Neuron (in vitro differentiated cells): ENCODE results near the gene CNOT4.
"Not testable (repeated sequence)": the region's sequence is repeated elsewhere in the genome, so short reads cannot be mapped to it uniquely, and the experiment has no call there.

Experiments
- H2AFZ ChIP-seq: one replicate; pipeline ENCODE4 v1.6.1; 2013; ENCODE audit warnings: low read depth, mild to moderate bottlenecking, inconsistent platforms, low read length, moderate library complexity
- H3K27me3 ChIP-seq: one replicate; pipeline ENCODE4 v1.6.1; 2013; ENCODE audit warnings: low read length; ENCODE audit not compliant: insufficient read depth
- H3K36me3 ChIP-seq: one replicate; pipeline ENCODE4 v1.6.1; 2013; ENCODE audit warnings: low read length; ENCODE audit not compliant: insufficient read depth
- H3K4me1 ChIP-seq: one replicate; pipeline ENCODE4 v1.6.1; 2013; ENCODE audit warnings: low read length; ENCODE audit not compliant: insufficient read depth
- H3K4me3 ChIP-seq: 2 replicates; pipeline ENCODE4 v1.5.1; 2013; ENCODE audit warnings: mild to moderate bottlenecking, low read length, moderate library complexity
- H3K9me3 ChIP-seq: one replicate; pipeline ENCODE4 v1.6.1; 2013; ENCODE audit warnings: low read length

CNOT4 gene

DNA sequence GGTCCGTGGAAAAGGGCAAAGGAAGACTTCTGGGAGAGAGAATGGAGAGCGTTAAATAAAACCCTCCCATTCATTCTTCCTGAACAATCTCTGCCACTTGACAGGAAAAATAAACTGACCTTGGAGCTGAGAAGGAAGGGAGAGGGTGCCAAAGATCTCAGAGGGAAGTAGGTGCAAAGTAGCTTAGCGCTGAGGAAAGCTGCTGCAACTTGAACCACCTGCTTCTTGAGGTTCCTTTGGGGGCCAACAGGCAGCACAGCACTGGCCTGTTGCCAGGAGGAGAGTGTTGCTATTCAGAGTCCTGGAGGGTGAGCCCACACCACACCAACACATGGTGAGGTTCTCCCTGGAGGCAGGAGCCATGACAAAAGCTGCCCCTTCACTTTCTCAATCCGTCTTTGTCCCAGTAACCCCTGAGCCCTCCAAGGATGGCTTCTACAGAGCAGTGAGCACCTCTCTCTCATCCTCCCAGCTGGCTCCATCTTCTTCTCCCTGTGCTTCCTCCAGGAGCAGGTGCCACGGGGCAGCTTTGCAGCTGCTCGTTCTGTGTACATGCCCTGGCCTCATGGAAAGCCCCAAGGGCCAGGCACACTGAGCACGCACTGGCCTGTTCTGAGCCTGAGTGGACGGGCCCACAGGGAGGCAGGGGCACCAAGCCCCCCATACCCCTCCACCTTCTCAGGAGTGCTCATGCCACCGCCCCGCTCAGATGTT is 174.9 kb downstream of the CNOT4 start:
- no peak overlapping the region for H3K4me3 ChIP-seq
- H3K4me1 ChIP-seq = no peaks in the 10 kb centered on the region
- no peak overlapping the region for H2AFZ ChIP-seq
- no peaks in the 10 kb centered on the region for H3K9me3 ChIP-seq
- H3K27me3 ChIP-seq = no peaks in the 10 kb centered on the region
- no peaks in the 10 kb centered on the region for H3K36me3 ChIP-seq

DNA sequence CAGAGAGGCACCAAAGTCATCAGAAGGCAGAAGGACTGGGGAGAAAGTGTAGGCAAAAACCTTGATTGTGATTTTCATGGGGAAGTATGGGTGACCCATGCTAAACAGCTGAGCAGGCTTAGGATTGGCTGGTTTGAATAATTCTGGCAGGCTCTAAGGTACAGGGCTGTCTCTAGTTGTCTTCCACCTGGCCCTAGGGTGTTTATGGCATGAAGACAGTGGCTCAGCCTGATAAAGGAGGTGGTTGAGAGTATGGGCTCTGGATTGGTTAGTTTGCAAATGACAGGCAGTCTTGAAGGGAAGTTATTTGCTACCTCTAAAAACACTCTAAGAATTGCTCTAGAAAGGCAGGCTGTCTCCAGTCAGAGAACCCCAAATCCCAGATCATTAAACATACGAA is 176.0 kb downstream of the CNOT4 start:
- Histone ChIP-seq H3K9me3 (no peaks in the 10 kb centered on the region), H3K4me1 (no peaks in the 10 kb centered on the region), H2AFZ (no peak overlapping the region), H3K27me3 (no peaks in the 10 kb centered on the region), H3K36me3 (no peaks in the 10 kb centered on the region), H3K4me3 (no peak overlapping the region)

DNA sequence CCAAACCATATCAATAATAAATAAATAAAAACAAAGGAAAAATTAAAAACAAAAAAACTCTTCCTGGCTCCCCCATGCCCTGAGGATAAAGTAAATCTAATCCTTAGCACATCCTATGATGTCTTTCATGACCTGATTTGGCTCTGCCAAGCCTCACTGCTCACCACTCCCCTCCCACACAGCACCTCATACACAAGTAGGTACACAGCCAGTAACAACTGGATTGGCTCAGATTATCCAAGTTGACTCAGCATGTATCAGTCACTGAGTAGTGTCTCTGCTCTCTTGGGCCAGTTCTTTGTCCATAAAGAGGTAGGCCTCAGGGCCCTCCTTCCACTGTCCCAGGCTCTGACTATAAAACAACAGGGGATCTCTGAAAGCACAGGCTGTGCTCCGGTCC is 176.7 kb downstream of the CNOT4 start:
- no peaks in the 10 kb centered on the region for H3K27me3 ChIP-seq
- H3K4me3 ChIP-seq = no peak overlapping the region
- H3K36me3 ChIP-seq = no peaks in the 10 kb centered on the region
- no peaks in the 10 kb centered on the region for H3K4me1 ChIP-seq
- no peak overlapping the region for H2AFZ ChIP-seq
- H3K9me3 ChIP-seq = no peaks in the 10 kb centered on the region

DNA sequence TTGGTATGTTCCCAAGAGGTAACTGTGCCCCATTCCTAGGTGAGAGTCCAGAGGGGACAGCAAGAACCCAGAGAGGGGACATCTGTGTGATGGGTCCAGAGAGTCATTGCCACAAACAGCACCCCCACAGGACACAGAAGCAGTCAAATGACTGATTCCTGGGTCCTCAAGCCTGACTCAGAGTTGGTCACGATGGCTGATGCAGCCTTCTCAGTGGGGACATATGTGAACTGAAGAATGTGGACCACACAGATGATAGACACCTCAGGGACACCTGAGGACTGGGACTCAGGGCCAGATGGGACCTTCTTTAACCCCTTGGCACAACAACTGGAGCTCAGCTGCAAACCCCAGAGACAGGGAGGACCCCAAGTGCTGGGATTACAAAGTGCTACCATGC is 179.8 kb downstream of the CNOT4 start:
- Histone ChIP-seq H2AFZ (no peak overlapping the region), H3K36me3 (no peaks in the 10 kb centered on the region), H3K27me3 (no peaks in the 10 kb centered on the region), H3K4me1 (no peaks in the 10 kb centered on the region), H3K9me3 (no peaks in the 10 kb centered on the region), H3K4me3 (no peak overlapping the region)

DNA sequence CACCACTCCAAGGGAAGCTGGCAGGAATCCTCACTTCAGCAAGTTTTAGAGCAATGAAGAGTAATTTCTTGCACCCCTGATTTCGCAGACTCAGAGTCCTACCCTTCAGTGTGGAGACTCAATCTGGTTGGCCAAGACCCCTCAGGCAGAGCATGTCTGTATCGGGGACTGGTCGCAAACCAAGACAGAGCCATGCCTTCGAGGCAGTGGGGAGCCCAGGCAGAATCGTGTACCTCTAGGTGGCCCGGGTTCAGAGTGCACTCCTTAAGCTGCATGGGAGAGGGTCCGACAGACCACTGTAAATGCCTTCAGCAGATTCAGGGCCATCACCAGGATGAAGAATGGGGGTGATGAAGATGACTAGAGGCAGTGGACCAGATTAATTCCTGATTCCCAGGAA is 181.4 kb downstream of the CNOT4 start:
- no peaks in the 10 kb centered on the region for H3K27me3 ChIP-seq

DNA sequence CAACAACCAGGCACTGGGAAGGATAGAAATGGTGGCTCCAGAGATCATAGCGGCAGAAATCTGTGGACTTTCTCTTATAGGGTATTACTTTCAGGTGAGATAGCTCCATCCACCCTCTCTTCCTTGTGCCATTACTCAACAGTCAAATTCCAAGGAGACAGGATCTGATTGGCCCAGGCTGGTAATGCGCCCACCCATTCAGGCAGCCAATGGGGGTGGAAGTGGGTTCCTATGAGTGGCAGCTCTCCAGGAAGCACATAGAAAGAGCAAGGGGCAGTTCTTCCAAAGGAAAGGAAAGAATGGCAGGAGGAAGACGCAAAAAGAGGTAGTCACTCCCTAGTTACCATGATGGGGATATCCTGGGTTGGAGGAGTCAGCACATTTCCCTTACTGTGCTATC is 181.8 kb downstream of the CNOT4 start:
- Histone ChIP-seq H3K4me3 (no peak overlapping the region), H3K36me3 (no peaks in the 10 kb centered on the region), H3K4me1 (no peaks in the 10 kb centered on the region), H3K27me3 (no peaks in the 10 kb centered on the region), H3K9me3 (no peaks in the 10 kb centered on the region), H2AFZ (no peak overlapping the region)

More for the DNA sequence above, 181.4 kb downstream of the CNOT4 start:
- Histone ChIP-seq H2AFZ (no peak overlapping the region), H3K36me3 (no peaks in the 10 kb centered on the region), H3K4me3 (no peak overlapping the region), H3K9me3 (no peaks in the 10 kb centered on the region), H3K4me1 (no peaks in the 10 kb centered on the region)

DNA sequence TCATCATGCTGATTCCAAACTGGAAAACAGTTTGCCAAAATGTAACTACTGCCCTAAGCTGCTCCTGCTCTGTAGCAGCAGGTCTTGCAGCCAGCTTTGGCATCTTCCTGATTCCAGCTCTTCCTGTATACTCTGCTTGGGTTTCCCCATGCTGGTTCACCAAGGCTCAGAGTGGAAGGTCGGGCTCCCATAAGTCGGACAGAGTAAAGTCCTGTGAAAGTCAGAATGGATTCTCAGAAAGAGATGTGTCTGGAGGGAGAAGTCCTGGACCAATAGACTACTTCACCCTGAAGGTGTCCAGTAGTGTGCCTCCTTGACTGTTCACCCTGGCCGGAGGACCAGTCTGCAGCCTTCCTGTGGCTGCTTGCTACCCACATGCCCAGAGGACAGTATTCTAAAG is 182.4 kb downstream of the CNOT4 start:
- Histone ChIP-seq H2AFZ (no peak overlapping the region), H3K27me3 (no peaks in the 10 kb centered on the region), H3K4me3 (no peak overlapping the region), H3K36me3 (no peaks in the 10 kb centered on the region), H3K9me3 (no peaks in the 10 kb centered on the region), H3K4me1 (no peaks in the 10 kb centered on the region)

DNA sequence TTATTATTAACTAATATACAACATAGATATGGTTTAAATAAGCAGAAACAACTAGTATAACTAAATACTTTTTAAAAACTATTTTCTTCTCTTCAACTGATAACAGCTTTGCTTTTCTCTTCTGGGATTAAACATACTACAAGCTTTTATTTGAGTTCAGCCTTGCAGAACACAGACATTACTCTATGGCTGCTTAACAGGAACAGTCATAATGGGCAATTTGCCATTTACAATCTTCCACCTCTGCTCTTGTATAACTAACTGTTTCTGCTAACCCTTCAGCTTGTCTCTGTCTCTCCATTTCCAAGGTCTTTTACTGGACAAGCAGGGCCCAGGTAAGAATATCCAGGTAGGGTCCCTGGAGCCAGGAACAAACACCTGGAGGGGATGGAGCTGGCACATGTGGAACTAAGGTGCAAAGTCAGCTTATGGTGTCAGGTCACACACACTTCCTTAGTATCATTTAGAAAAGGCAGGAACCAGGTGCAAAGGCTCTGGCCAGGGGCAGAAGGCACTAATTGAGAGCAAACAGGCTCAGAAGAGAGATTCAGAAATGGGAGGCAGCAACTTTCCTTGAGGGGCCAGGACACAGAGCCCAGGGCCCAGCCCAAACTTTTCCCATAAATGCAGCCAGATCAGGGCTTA is 183.1 kb downstream of the CNOT4 start:
- H3K4me3 ChIP-seq = no peak overlapping the region
- H3K27me3 ChIP-seq = no peaks in the 10 kb centered on the region
- H2AFZ ChIP-seq = no peak overlapping the region
- no peaks in the 10 kb centered on the region for H3K4me1 ChIP-seq
- no peaks in the 10 kb centered on the region for H3K36me3 ChIP-seq
- no peaks in the 10 kb centered on the region for H3K9me3 ChIP-seq

DNA sequence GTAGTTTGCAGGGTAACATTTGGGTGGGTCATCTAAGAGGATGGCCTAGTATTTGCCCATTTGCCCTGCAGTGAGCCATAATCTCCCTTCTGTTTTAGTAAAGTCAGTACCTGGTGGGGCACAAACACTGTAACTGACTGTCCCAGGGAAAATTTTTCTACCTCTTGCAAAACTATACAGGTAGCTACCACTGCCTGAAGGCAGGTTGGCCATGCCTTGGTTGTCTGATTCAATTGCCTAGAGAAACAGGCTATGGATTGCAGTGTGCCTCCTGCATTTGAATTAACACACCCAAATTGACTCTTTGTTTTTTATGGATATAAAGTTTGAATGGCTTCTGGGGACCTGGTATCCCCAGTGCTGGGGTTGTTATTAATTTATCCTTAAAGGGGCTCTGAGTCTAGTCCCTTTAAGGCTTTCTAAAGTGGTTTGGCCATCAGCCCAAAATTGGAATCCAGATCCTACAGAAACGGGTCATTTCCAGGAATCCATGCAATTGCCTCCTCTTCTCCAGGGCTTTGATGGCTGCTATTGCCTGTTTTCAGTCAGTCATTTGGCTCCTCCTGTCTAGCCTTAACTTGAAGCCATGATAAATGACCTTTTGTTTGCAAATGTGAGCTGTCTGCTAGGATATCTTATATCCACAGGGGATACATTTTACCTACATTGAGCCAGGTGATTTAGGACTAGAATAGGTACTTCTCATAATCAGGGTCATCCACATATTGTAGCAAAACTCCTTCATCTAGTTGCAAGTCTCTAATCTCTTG is 187.1 kb downstream of the CNOT4 start:
- Histone ChIP-seq H2AFZ (no peak overlapping the region), H3K36me3 (no peaks in the 10 kb centered on the region), H3K4me1 (peaks cover 2% of the 10 kb centered on the region), H3K4me3 (no peak overlapping the region), H3K27me3 (no peaks in the 10 kb centered on the region), H3K9me3 (no peaks in the 10 kb centered on the region)

DNA sequence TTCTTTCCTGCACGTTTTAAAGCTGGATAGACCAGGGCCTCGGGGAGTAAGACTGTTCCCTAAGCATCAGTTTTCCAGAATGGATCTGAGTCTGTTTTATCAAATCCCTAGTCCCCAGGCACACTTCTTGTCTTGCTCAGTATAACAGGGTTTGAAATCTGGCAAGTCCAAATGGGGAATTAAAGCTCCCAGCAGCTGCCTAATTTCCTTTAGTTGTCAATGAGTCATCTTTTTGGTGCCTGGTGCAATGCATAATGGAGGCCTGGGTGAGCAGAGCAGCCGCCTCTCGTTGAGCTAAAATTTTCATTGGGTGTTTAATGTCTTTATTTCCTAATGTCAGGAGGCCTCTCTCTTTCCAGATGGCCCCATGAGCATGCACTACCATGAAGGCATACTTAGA is 188.3 kb downstream of the CNOT4 start:
- H2AFZ ChIP-seq = no peak overlapping the region
- H3K9me3 ChIP-seq = no peaks in the 10 kb centered on the region
- H3K36me3 ChIP-seq = no peaks in the 10 kb centered on the region
- peaks cover 2% of the 10 kb centered on the region for H3K4me1 ChIP-seq
- H3K27me3 ChIP-seq = no peaks in the 10 kb centered on the region
- no peak overlapping the region for H3K4me3 ChIP-seq

DNA sequence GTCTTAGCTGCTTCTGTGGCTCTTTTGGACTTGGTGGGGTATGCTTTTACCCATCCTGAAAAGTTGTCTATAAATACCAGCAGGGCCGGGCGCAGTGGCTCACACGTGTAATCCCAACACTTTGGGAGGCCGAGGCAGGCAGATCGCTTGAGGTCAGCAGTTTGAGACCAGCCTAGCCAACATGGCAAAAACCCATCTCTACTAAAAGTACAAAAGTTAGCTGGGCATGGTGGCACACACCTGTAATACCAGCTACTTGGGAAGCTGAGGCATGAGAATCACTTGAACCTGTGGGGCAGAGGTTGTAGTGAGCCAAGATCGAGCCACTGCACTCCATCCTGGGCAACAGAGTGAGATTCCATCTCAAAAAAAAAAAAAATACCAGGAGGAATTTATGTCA is 188.9 kb downstream of the CNOT4 start:
- H3K27me3 ChIP-seq, H2AFZ ChIP-seq, H3K9me3 ChIP-seq, H3K4me1 ChIP-seq, H3K4me3 ChIP-seq, H3K36me3 ChIP-seq: not testable (repeated sequence)

DNA sequence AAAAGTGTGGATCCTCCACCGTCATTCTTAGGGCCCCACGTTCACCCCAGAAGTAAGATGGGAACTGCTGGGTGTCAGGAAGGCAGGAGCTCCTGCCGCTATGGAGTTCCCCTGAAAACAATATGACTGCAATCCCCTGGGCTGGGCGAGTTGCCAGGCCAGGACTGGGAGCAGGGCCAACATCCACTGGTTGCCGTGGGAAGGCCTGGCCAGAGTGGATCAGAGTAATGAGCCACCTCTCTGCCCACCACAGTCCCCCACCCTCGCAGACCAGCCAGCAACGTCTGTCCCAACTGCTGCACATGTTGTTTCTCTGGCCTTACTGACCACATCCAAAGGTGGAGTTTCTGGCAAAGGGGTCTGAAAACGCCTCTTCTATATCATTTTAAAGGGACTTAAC is 189.6 kb downstream of the CNOT4 start:
- H3K4me3 ChIP-seq = no peak overlapping the region
- H3K36me3 ChIP-seq = no peaks in the 10 kb centered on the region
- H3K9me3 ChIP-seq = no peaks in the 10 kb centered on the region
- H3K4me1 ChIP-seq = peaks cover 2% of the 10 kb centered on the region
- H3K27me3 ChIP-seq = no peaks in the 10 kb centered on the region
- no peak overlapping the region for H2AFZ ChIP-seq

DNA sequence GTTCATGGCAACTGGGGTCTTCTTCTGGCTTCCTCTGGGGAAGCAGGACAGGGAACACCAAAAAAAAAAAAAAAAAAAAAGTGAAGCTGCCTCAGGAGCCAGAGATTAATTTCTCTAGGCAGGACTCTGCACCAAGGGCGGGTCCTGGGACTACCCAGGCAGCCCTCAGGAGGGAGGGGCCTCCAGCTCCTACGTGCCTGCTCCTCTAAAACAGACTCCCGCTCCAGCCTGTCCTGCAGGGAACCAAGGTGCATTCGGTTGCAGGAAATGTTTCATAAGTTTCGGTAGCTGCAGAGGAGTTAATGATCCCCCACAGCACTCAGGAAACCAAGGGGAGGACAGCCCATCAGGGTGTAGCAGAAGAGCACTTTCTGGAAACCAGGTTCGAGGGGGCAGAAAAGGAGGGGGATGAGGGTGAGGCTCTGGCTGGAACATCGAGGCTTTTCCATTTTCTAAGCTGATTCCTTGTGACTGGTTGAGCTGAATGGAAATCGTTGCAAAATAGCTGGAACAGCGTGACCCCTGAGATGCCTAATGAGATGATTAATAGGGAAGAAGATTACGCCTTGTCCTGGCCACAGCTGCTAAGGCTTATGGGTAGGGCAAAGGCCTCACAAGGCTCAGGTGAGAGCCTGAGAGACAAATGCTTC is 192.1 kb downstream of the CNOT4 start:
- Histone ChIP-seq H3K9me3 (no peaks in the 10 kb centered on the region), H3K4me3 (no peak overlapping the region), H2AFZ (no peak overlapping the region), H3K27me3 (no peaks in the 10 kb centered on the region), H3K4me1 (peaks cover 2% of the 10 kb centered on the region), H3K36me3 (no peaks in the 10 kb centered on the region)
